Activated B cell treated with CpG ODN at 0.5 μM for 24 hours (primary cell): ENCODE results near the gene DAAM1. TPM values are rescaled to one million over a fixed set of nuclear protein-coding genes. Genes with fewer than 3 reads are reported as not detected.

Experiments
- ATAC-seq: fragments of 200-7000 bp; cut with Tn5 transposase; one replicate; pipeline ENCODE4 v1.10.0; 2021; ENCODE audit warnings: low read depth, mild to moderate bottlenecking, moderate library complexity
- CTCF ChIA-PET: fragments of 350-600 bp; sonication (Branson Sonifier 250); formaldehyde crosslinking; loops from one replicate; lab custom pipeline; 2021; ENCODE audit warnings: antibody characterized with exemption; lab: Charles Lee
- POLR2A ChIA-PET: fragments of 350-600 bp; sonication (Branson Sonifier 250); formaldehyde crosslinking; loops from one replicate; lab custom pipeline; 2021; ENCODE audit warnings: antibody characterized with exemption; lab: Charles Lee
- DNase-seq: peaks from one replicate; pipeline ENCODE4 v3.0.0; 2022
- H3K27ac Mint-ChIP-seq: one replicate; pipeline ENCODE4 v1.8.0; 2020; ENCODE audit warnings: mixed read lengths
- H3K27me3 Mint-ChIP-seq: one replicate; pipeline ENCODE4 v1.8.0; 2021; ENCODE audit warnings: mixed read lengths
- H3K36me3 Mint-ChIP-seq: one replicate; pipeline ENCODE4 v1.8.0; 2021; ENCODE audit warnings: low read depth, mixed read lengths
- H3K4me1 Mint-ChIP-seq: one replicate; pipeline ENCODE4 v1.8.0; 2021; ENCODE audit warnings: mixed read lengths
- H3K4me3 Mint-ChIP-seq: one replicate; pipeline ENCODE4 v1.8.0; 2020; ENCODE audit warnings: mild to moderate bottlenecking, mixed read lengths
- H3K9me3 Mint-ChIP-seq: one replicate; pipeline ENCODE4 v1.8.0; 2020; ENCODE audit warnings: mixed read lengths
- intact Hi-C: fragments of 100-400 bp; cut with micrococcal nuclease; formaldehyde crosslinking; loops from one replicate; pipeline ENCODE4 v1.15.1; 2024
- total RNA-seq: library from RNA; stranded (reverse); gene quantifications from 2 replicates; pipeline ENCODE4 v1.2.3, GENCODE V29; 2022
- TF ChIP-seq, protein P1 (sequence below): fragments of 200-600 bp; IDR thresholded peaks from one replicate; pipeline ENCODE4 v1.8.0; 2022; ENCODE audit warnings: antibody characterized with exemption, mild to moderate bottlenecking

The DAAM1 gene
- total RNA-seq, 1 donor from 2014 or later, result 38.7 TPM

DNA sequence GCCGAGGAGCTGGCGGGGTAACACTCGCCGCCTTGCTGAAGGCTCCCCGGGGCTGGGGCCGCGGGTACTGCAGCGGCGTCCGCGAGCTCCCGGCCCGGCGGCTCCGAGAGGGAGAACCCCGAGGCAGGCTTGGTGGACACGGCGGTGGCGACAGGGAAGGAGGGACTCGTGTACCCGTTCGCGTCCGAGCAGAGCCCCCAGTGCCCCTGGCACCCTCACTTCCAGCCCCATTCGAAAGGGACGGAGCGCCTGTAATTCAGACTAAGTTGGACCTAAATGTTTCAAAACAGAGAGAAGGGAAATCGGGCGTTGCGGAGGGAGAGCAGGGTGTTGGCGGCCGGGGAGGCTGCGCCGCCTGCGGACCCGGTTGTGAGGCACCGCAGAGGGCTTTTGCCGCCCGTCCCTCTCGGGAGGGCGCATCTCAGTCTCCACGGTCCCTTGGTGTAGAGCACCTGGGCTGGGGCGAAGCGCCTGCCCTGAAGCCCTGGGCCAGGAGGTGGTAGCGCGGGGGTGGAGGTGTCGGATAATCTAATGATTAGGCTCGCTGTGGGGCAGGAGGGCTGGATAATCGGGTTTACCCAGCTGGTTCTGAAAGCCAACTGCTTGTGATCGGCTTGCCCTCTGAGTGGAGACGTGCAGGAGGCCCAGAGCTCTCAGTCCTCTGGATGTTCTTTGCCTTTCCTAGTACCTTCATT is 771 bp downstream of the DAAM1 start:
- ChIA-PET POLR2A (interaction anchor here (0.6 to 2.4 kb wide), 8 partner anchors 21 to 1060 kb away, joined by 3 to 12 read pairs (median 4); partner anchors contain the start of genes GPR135, JKAMP, L3HYPDH and PPM1A), CTCF (interaction anchor here (0.7 to 2.0 kb wide), 7 partner anchors 12 to 295 kb away, joined by 3 to 6 read pairs (median 4); partner anchors contain the start of genes JKAMP and L3HYPDH)
- peaks cover 21% of the 10 kb centered on the region for H3K4me1 Mint-ChIP-seq
- peaks cover 6% of the 10 kb centered on the region for H3K27me3 Mint-ChIP-seq
- DNase-seq (peak; percentile 60), ATAC-seq (peak; percentile 13)
- H3K27ac Mint-ChIP-seq, result peak overlapping the region; percentile 87
- TF ChIP-seq, protein P1, sequence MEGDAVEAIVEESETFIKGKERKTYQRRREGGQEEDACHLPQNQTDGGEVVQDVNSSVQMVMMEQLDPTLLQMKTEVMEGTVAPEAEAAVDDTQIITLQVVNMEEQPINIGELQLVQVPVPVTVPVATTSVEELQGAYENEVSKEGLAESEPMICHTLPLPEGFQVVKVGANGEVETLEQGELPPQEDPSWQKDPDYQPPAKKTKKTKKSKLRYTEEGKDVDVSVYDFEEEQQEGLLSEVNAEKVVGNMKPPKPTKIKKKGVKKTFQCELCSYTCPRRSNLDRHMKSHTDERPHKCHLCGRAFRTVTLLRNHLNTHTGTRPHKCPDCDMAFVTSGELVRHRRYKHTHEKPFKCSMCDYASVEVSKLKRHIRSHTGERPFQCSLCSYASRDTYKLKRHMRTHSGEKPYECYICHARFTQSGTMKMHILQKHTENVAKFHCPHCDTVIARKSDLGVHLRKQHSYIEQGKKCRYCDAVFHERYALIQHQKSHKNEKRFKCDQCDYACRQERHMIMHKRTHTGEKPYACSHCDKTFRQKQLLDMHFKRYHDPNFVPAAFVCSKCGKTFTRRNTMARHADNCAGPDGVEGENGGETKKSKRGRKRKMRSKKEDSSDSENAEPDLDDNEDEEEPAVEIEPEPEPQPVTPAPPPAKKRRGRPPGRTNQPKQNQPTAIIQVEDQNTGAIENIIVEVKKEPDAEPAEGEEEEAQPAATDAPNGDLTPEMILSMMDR, result no peak
- peaks cover 6% of the 10 kb centered on the region for H3K36me3 Mint-ChIP-seq
- H3K9me3 Mint-ChIP-seq, result no peaks in the 10 kb centered on the region
- peak overlapping the region; percentile 93 for H3K4me3 Mint-ChIP-seq
- intact Hi-C loops, result loop anchor here (1.0 to 5.0 kb wide), 7 partner anchors 56 to 1798 kb away; partner anchors contain the start of genes DACT1, NAA30 and PSMA3

DNA sequence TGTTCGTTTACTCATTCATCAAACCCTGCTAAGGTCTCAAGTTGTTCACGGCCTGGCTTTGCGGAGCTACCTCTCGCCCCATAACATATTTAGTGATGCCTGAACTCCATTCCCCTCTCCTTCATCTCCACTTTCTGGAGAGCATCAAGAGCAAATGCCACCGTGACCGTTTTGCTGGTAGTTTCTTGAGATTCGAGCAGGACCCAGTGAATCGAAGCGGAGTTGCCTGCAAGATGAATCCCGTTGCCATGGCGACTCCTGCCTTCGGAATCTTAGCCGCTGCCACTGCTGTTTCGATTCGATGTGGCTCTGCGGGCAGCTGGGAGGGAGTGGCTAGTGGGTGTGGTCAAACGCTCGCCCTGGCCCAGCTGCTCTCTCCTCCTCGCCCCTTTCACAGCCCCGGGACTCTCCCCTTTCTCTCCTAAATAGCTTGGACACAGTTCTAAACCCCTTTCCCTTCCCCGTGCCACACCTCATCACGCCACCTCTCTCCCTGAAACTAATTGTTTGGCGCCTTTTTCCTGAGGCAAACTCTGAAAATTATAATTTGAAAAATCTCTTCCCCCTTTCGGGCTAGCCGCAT is 1.4 kb downstream of the DAAM1 start:
- POLR2A ChIA-PET, result interaction anchor here (2.1 to 2.4 kb wide), 2 partner anchors 86 to 294 kb away, joined by 8 to 12 read pairs; partner anchors contain the start of genes JKAMP and L3HYPDH
- TF ChIP-seq, protein P1, result no peak
- H3K27me3 Mint-ChIP-seq, result peaks cover 5% of the 10 kb centered on the region
- H3K4me3 Mint-ChIP-seq, result peak overlapping the region; percentile 93
- intact Hi-C loops, result loop anchor here (1.0 to 5.0 kb wide), 7 partner anchors 55 to 1799 kb away; partner anchors contain the start of genes DACT1, NAA30 and PSMA3
- peaks cover 21% of the 10 kb centered on the region for H3K4me1 Mint-ChIP-seq
- ATAC-seq (peak; percentile 10), DNase-seq (peak; percentile 60)
- no peaks in the 10 kb centered on the region for H3K9me3 Mint-ChIP-seq
- peaks cover 6% of the 10 kb centered on the region for H3K36me3 Mint-ChIP-seq
- CTCF ChIA-PET, result interaction anchor here (1.2 to 1.7 kb wide), 3 partner anchors 11 to 57 kb away, joined by 3 to 5 read pairs (median 4); no protein-coding TSS in a partner anchor
- peak overlapping the region; percentile 87 for H3K27ac Mint-ChIP-seq

DNA sequence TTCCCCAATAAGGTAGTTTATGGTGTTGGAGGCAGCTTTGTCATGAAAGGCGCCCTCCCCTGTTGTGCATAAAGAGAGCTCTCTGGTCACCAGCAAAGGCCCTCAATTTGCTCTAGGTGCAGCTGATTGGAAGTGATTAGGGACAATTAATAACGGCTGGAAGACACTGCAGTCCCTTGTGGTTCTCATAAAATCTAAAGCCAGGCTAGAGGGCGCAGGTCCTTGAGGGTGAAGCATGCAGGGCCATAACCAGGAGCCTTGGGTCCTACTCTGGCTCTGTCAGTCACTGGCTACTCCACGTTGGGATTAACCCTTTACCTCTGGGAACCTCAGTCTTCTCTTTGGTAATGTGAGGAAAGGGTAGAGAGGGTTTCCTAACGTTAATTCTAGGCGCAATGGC is 1.9 kb downstream of the DAAM1 start:
- CTCF ChIA-PET, result interaction anchor here (1.2 to 1.7 kb wide), 3 partner anchors 11 to 57 kb away, joined by 3 to 5 read pairs (median 4); no protein-coding TSS in a partner anchor
- ATAC-seq, result no peak
- peaks cover 21% of the 10 kb centered on the region for H3K4me1 Mint-ChIP-seq
- DNase-seq, result no peak
- H3K36me3 Mint-ChIP-seq, result peaks cover 6% of the 10 kb centered on the region
- TF ChIP-seq, protein P1, result no peak
- H3K4me3 Mint-ChIP-seq, result peak overlapping the region; percentile 93
- peak overlapping the region; percentile 87 for H3K27ac Mint-ChIP-seq
- intact Hi-C loops, result no loop called here
- peaks cover 5% of the 10 kb centered on the region for H3K27me3 Mint-ChIP-seq
- H3K9me3 Mint-ChIP-seq, result no peaks in the 10 kb centered on the region
- POLR2A ChIA-PET, result interaction anchor here (2.1 to 2.4 kb wide), 2 partner anchors 85 to 294 kb away, joined by 8 to 12 read pairs; partner anchors contain the start of genes JKAMP and L3HYPDH

GRCh38 chr14:59195912-59196311 is 7.4 kb downstream of the DAAM1 start:
- Mint-ChIP-seq H3K27ac (no peak overlapping the region), H3K9me3 (no peaks in the 10 kb centered on the region), H3K4me1 (peaks cover 6% of the 10 kb centered on the region), H3K4me3 (no peak overlapping the region), H3K36me3 (no peaks in the 10 kb centered on the region), H3K27me3 (no peaks in the 10 kb centered on the region)
- ATAC-seq (no peak), DNase-seq (no peak)
- ChIA-PET POLR2A (no interaction called here), CTCF (no interaction called here)
- TF ChIP-seq, protein P1, result no peak
- intact Hi-C loops, result no loop called here
